ENCODE data around the gene NTF3.

NTF3 gene

GRCh38 chr12:5407034-5407856 lies 24.7 kb upstream of the NTF3 start:
- Histone ChIP-seq H3K4me1 (ENCODE audit: low read length) (no peaks in the 10 kb centered on the region), H3K36me3 (replicated peaks; ENCODE audit: low read depth, low read length) (no peaks in the 10 kb centered on the region), H2AFZ (ENCODE audit: low read depth, low read length) (no peak overlapping the region), H3K9ac (ENCODE audit: low read length) (no peak overlapping the region), H3K4me3 (ENCODE audit: low read length) (no peak overlapping the region), H3K4me2 (ENCODE audit: low read length) (no peak overlapping the region), H3K27ac (ENCODE audit: low read length) (no peak overlapping the region), H3K9me3 (ENCODE audit: insufficient read depth, low read length) (no peaks in the 10 kb centered on the region), H3K79me2 (ENCODE audit: low read length) (no peaks in the 10 kb centered on the region), H3K27me3 (ENCODE audit: low read depth, low read length) (peaks cover 55% of the 10 kb centered on the region), H4K20me1 (ENCODE audit: insufficient read depth, low read length) (no peaks in the 10 kb centered on the region)
- TF ChIP-seq, protein P1, sequence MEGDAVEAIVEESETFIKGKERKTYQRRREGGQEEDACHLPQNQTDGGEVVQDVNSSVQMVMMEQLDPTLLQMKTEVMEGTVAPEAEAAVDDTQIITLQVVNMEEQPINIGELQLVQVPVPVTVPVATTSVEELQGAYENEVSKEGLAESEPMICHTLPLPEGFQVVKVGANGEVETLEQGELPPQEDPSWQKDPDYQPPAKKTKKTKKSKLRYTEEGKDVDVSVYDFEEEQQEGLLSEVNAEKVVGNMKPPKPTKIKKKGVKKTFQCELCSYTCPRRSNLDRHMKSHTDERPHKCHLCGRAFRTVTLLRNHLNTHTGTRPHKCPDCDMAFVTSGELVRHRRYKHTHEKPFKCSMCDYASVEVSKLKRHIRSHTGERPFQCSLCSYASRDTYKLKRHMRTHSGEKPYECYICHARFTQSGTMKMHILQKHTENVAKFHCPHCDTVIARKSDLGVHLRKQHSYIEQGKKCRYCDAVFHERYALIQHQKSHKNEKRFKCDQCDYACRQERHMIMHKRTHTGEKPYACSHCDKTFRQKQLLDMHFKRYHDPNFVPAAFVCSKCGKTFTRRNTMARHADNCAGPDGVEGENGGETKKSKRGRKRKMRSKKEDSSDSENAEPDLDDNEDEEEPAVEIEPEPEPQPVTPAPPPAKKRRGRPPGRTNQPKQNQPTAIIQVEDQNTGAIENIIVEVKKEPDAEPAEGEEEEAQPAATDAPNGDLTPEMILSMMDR (IDR thresholded peaks at IDR 0.05; ENCODE audit: low read depth, low read length): no peak
- TF ChIP-seq EZH2phosphoT487 (IDR thresholded peaks at IDR 0.05; ENCODE audit: low read depth): no peak

- Histone ChIP-seq H3K9me3 (ENCODE audit: insufficient read depth, low read length) (no peaks in the 10 kb centered on the region), H3K27me3 (ENCODE audit: low read depth, low read length) (peaks cover 37% of the 10 kb centered on the region), H3K4me1 (ENCODE audit: low read length) (no peaks in the 10 kb centered on the region), H3K9ac (ENCODE audit: low read length) (no peak overlapping the region), H3K36me3 (replicated peaks; ENCODE audit: low read depth, low read length) (no peaks in the 10 kb centered on the region), H3K27ac (ENCODE audit: low read length) (no peak overlapping the region), H3K79me2 (ENCODE audit: low read length) (no peaks in the 10 kb centered on the region), H4K20me1 (ENCODE audit: insufficient read depth, low read length) (no peaks in the 10 kb centered on the region), H3K4me2 (ENCODE audit: low read length) (no peak overlapping the region), H3K4me3 (ENCODE audit: low read length) (no peak overlapping the region), H2AFZ (ENCODE audit: low read depth, low read length) (no peak overlapping the region)
- no peak for TF ChIP-seq EZH2phosphoT487 (IDR thresholded peaks at IDR 0.05; ENCODE audit: low read depth)
- TF ChIP-seq, protein P1 (IDR thresholded peaks at IDR 0.05; ENCODE audit: low read depth, low read length): no peak
Observed at GRCh38 chr12:5409619-5410018, 22.3 kb upstream of the NTF3 start.

DNA sequence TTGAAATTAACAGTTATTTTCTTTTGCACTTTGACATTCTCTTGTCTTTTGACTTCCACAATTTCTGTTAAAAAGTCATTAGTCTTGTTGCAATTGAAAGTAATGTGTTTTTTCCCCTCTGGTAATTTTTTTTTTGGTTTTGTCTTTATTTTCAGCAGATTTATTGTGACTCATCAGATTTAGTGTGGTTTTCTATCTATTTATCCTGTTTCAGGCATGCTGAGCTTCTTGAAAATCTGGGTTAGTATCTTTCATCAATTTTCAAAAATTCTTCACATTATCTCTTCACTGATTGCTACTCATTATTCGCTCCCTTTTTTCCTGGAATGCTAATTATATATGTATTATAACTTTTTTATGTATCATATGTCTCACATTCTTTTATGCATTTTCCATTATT lies 15.3 kb upstream of the NTF3 start:
- no peaks in the 10 kb centered on the region for H4K20me1 ChIP-seq (ENCODE audit: insufficient read depth, low read length)
- H3K36me3 ChIP-seq (replicated peaks; ENCODE audit: low read depth, low read length): no peaks in the 10 kb centered on the region
- no peak overlapping the region for H3K4me3 ChIP-seq (ENCODE audit: low read length)
- no peak for TF ChIP-seq EZH2phosphoT487 (IDR thresholded peaks at IDR 0.05; ENCODE audit: low read depth)
- TF ChIP-seq, protein P1 (IDR thresholded peaks at IDR 0.05; ENCODE audit: low read depth, low read length): no peak
- H3K9ac ChIP-seq (ENCODE audit: low read length): no peak overlapping the region
- no peaks in the 10 kb centered on the region for H3K4me1 ChIP-seq (ENCODE audit: low read length)
- no peaks in the 10 kb centered on the region for H3K9me3 ChIP-seq (ENCODE audit: insufficient read depth, low read length)
- peaks cover 5% of the 10 kb centered on the region; the same call in 1 of the 2 replicates for H3K27me3 ChIP-seq (ENCODE audit: low read depth, low read length)
- no peaks in the 10 kb centered on the region for H3K79me2 ChIP-seq (ENCODE audit: low read length)
- H3K4me2 ChIP-seq (ENCODE audit: low read length): no peak overlapping the region
- H2AFZ ChIP-seq (ENCODE audit: low read depth, low read length): no peak overlapping the region
- no peak overlapping the region for H3K27ac ChIP-seq (ENCODE audit: low read length)

DNA sequence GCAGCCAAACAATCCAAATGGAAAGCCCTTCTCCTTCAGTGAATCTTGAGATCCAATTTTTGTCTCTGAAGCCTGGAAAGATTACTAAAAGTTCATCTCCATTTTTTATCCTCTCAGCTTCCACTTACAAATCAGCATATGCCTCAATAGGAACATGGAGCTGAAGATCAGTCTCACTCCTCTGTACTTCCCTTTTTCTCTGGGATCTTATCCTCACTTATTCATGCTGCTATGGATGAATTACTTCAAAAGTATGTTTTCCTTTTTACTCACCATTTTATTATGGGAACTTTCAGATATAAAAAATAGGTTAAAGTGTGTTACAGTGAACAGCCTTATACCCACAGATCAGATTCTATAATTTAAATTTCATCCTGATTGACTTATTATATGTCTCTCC lies 14.4 kb upstream of the NTF3 start:
- Histone ChIP-seq H2AFZ (ENCODE audit: low read depth, low read length) (no peak overlapping the region), H3K27me3 (ENCODE audit: low read depth, low read length) (peaks cover 5% of the 10 kb centered on the region; the same call in 1 of the 2 replicates), H3K4me1 (ENCODE audit: low read length) (no peaks in the 10 kb centered on the region), H3K4me2 (ENCODE audit: low read length) (no peak overlapping the region), H3K9me3 (ENCODE audit: insufficient read depth, low read length) (no peaks in the 10 kb centered on the region), H4K20me1 (ENCODE audit: insufficient read depth, low read length) (no peaks in the 10 kb centered on the region), H3K4me3 (ENCODE audit: low read length) (no peak overlapping the region), H3K36me3 (replicated peaks; ENCODE audit: low read depth, low read length) (no peaks in the 10 kb centered on the region), H3K27ac (ENCODE audit: low read length) (no peak overlapping the region), H3K9ac (ENCODE audit: low read length) (no peak overlapping the region), H3K79me2 (ENCODE audit: low read length) (no peaks in the 10 kb centered on the region)
- no peak for TF ChIP-seq EZH2phosphoT487 (IDR thresholded peaks at IDR 0.05; ENCODE audit: low read depth)
- TF ChIP-seq, protein P1 (IDR thresholded peaks at IDR 0.05; ENCODE audit: low read depth, low read length): no peak
